C4-2B (cell line): ENCODE results near the gene FAM210A.

Source experiments
- ZFX ChIP-seq: fragments of 450-650 bp; IDR thresholded peaks from 2 replicates; pipeline ENCODE4 v1.6.1; 2017
- TF ChIP-seq, protein P1 (sequence below): fragments of 450-650 bp; conservative IDR thresholded peaks from 2 replicates; pipeline ENCODE4 v1.5.1; 2017; ENCODE audit warnings: mild to moderate bottlenecking

DNA sequence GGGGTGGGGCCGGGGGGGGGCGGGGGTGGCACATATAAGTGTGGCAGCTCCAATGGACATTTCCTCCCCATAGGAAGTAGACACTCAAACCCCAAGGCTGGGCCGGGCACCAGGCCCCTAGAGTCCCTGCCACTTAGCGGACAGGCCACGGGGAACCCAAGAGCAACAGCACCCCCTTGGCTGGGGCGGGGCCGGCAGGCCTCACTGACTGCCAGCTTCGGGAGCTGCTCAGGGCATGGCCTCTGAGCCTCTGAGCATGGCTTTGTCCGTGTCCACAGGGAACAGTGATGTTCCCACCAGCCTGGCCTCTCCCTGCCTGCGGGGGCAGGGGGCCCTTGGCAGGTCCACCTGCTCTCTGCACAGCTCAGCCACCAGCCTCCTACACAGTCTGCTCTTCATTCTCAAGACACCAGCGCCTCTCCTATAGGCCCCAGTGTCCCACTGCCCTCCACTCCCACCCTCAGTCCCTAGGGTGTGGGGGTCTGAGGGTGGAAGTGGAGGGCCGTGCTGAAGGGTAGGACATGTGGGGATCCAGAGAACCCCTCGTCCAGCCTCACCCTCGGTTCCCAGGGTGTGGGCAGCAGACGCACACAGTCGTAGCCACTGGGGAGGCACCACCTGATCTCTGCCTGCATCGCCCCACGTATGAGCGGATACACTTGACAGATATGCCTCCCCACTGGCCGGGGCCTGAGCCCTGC lies 106.7 kb downstream of the FAM210A start:
- TF ChIP-seq, protein P1, sequence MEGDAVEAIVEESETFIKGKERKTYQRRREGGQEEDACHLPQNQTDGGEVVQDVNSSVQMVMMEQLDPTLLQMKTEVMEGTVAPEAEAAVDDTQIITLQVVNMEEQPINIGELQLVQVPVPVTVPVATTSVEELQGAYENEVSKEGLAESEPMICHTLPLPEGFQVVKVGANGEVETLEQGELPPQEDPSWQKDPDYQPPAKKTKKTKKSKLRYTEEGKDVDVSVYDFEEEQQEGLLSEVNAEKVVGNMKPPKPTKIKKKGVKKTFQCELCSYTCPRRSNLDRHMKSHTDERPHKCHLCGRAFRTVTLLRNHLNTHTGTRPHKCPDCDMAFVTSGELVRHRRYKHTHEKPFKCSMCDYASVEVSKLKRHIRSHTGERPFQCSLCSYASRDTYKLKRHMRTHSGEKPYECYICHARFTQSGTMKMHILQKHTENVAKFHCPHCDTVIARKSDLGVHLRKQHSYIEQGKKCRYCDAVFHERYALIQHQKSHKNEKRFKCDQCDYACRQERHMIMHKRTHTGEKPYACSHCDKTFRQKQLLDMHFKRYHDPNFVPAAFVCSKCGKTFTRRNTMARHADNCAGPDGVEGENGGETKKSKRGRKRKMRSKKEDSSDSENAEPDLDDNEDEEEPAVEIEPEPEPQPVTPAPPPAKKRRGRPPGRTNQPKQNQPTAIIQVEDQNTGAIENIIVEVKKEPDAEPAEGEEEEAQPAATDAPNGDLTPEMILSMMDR, result no peak
- no peak for TF ChIP-seq ZFX
